Sigmoid colon (tissue), 7 donors: ENCODE measurements around the gene IQCK. TPM values are rescaled to one million over a fixed set of nuclear protein-coding genes. Genes with fewer than 3 reads are reported as not detected.

Source experiments
- DNase-seq: peaks from one replicate; pipeline ENCODE4 v3.0.0-alpha.2; 2019
- H3K27ac ChIP-seq, 4 donors: fragments of 200-600 bp; sonication (generic); one replicate each; pipeline ENCODE4 v1.5.1; 2016 to 2019; ENCODE audit warnings: mild to moderate bottlenecking in 1 of 4
- H3K27me3 ChIP-seq, 3 donors: fragments of 200-600 bp; sonication (generic); one replicate each; pipeline ENCODE4 v1.5.1; 2019; ENCODE audit warnings: mild to moderate bottlenecking in 1 of 3
- H3K36me3 ChIP-seq, 4 donors: fragments of 200-600 bp; sonication (generic); one replicate each; pipeline ENCODE4 v1.5.1; 2016 to 2019
- H3K4me1 ChIP-seq, 4 donors: fragments of 200-600 bp; sonication (generic); one replicate each; pipeline ENCODE4 v1.5.1; 2017 to 2019
- H3K4me3 ChIP-seq, 4 donors: fragments of 200-600 bp; sonication (generic); one replicate each; pipeline ENCODE4 v1.5.1; 2017 to 2019; ENCODE audit warnings: mild to moderate bottlenecking in 2 of 4, moderate library complexity in 1 of 4
- H3K9me3 ChIP-seq, 4 donors: fragments of 200-600 bp in 3 of 4; sonication (generic) in 3 of 4; one replicate each; pipeline versions ENCODE4 v1.5.1 to v1.6.1; 2013 to 2019
- CTCF ChIP-seq, 4 experiments: fragments of 450-650 bp in 3 of 4; fragments of 200-600 bp in 1 of 4; IDR thresholded peaks; one replicate each; pipeline ENCODE4 v1.5.1; 2016 to 2019; ENCODE audit warnings: antibody characterized with exemption in 4 of 4, mild to moderate bottlenecking in 3 of 4, moderate library complexity in 2 of 4
- EP300 ChIP-seq, 4 donors: sonication (generic); formaldehyde crosslinking; IDR thresholded peaks; one replicate each; pipeline ENCODE4 v1.6.1; 2017; ENCODE audit warnings: antibody characterized with exemption in 4 of 4
- POLR2A ChIP-seq, 2 donors: fragments of 450-650 bp; IDR thresholded peaks; one replicate each; pipeline ENCODE4 v1.6.1; 2016; ENCODE audit warnings: antibody characterized with exemption in 2 of 2, mild to moderate bottlenecking in 2 of 2, moderate library complexity in 2 of 2
- POLR2AphosphoS5 ChIP-seq, 4 donors: sonication (generic); formaldehyde crosslinking; IDR thresholded peaks; one replicate each; pipeline ENCODE4 v1.6.1; 2017; ENCODE audit warnings: antibody characterized with exemption in 4 of 4
- WGBS, 2 donors: extraction: QIAGEN DNeasy Blood & Tissue Kit; methylation state at CpG; one replicate each; pipeline ENCODE4 v1.1.7; 2013; 5-methylcytosine and 5-hydroxymethylcytosine counted together
- intact Hi-C: fragments of 100-400 bp; cut with DNase I; formaldehyde crosslinking; loops from one replicate; pipeline ENCODE4 v1.15.1; 2023
- polyA plus RNA-seq, 3 donors: library from polyadenylated mRNA; stranded (reverse); fragments of 200-250 nt; gene quantifications; one replicate each; pipeline ENCODE4 v1.2.3, GENCODE V29; 2013
- total RNA-seq, 4 donors: library from RNA; depleted of rRNA; stranded (reverse); fragments of >200 nt; gene quantifications; one replicate each; pipeline ENCODE4 v1.1.0, GENCODE V29; 2016
- donor health status: healthy with polysubstance abuse.
- donor health status: Bipolar disorder and iron deficiency.
- donor health status: healthy.

The IQCK gene
- total and polyA plus RNA-seq, 7 donors: 5.1 to 16.6 (median 10.3) TPM

- intact Hi-C loops: no loop called here
- Histone ChIP-seq H3K9me3 (no peaks in the 10 kb centered on the region), H3K4me3 (no peak overlapping the region), H3K4me1 (peaks cover 0 to 5% (median 0%) of the 10 kb centered on the region in 4 donors), H3K27ac (no peak overlapping the region), H3K27me3 (no peaks in the 10 kb centered on the region), H3K36me3 (peaks cover 12 to 70% (median 22%) of the 10 kb centered on the region in 4 donors)
- DNase-seq: peak; percentile 53
- 77 to 90% methylated on average over 22 of the region's 22 CpGs for WGBS, 2 donors
- no peak for TF ChIP-seq POLR2A (IDR thresholded peaks at IDR 0.05)
- TF ChIP-seq POLR2AphosphoS5 (IDR thresholded peaks at IDR 0.05): no peak
- TF ChIP-seq EP300 (IDR thresholded peaks at IDR 0.05): no peak
- no peak for TF ChIP-seq CTCF (IDR thresholded peaks at IDR 0.05)
Observed at GRCh38 chr16:19707569-19708295, 10.3 kb upstream of the IQCK start.

GRCh38 chr16:19708296-19709205, 9.5 kb upstream of the IQCK start:
- H3K27ac ChIP-seq: no peak overlapping the region

DNA sequence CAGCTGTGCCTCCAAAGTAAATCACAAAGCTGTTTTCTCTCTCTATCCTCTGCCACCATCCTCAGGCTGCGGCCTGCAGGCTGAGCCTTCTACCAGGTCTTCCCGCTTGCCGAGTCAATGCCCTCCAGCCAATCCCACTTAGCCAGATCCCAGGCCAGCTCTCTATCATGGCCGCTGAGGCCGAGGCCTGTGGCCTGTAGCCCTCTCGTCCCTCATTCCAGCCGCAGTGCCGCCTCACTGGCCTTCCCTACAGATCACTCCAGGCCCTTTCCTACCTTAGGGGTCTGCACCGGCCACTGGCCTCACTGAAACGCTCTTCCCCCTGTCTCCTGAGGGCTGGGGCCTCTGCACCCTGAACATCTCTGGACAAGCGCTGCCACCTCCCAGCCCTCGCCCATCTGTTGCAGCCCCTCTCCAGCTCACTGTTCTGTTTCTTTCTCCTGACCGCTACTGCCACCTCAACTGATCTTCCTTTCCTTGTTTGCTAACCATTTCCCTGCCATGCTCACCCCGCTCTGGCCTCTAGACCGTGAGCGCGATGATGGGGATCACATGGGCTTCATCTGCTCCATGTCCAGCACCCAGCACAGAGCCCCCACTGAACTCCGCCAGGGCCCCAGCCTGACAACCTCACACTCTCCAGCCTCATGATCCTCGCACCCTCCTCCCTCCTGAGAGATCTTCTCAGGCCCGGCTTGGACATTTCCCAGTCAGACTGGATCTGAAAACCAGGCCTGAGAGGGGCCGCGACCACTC, 8.5 kb upstream of the IQCK start:
- 96 to 97% methylated on average over 22 of the region's 22 CpGs for WGBS, 2 donors
- no peak for TF ChIP-seq EP300 (IDR thresholded peaks at IDR 0.05)
- TF ChIP-seq POLR2AphosphoS5 (IDR thresholded peaks at IDR 0.05): no peak
- TF ChIP-seq CTCF (IDR thresholded peaks at IDR 0.05): no peak
- no peak for TF ChIP-seq POLR2A (IDR thresholded peaks at IDR 0.05)
- H3K36me3 ChIP-seq: peaks cover 0 to 63% (median 20%) of the 10 kb centered on the region in 4 donors

More at GRCh38 chr16:19708296-19709205, 9.5 kb upstream of the IQCK start:
- H3K4me1 ChIP-seq: peaks cover 0 to 5% (median 0%) of the 10 kb centered on the region in 4 donors
- no peak overlapping the region for H3K4me3 ChIP-seq
- intact Hi-C loops: no loop called here
- no peaks in the 10 kb centered on the region for H3K9me3 ChIP-seq
- DNase-seq: peak; percentile 52
- TF ChIP-seq EP300 (IDR thresholded peaks at IDR 0.05) (no peak), CTCF (IDR thresholded peaks at IDR 0.05) (no peak), POLR2AphosphoS5 (IDR thresholded peaks at IDR 0.05) (no peak), POLR2A (IDR thresholded peaks at IDR 0.05) (no peak)
- no peaks in the 10 kb centered on the region for H3K27me3 ChIP-seq
- WGBS, 2 donors: 86 to 88% methylated on average over 18 of the region's 18 CpGs
- peaks cover 3 to 63% (median 18%) of the 10 kb centered on the region in 4 donors for H3K36me3 ChIP-seq

GRCh38 chr16:19710191-19710908, 7.7 kb upstream of the IQCK start:
- H3K27me3 ChIP-seq: no peaks in the 10 kb centered on the region
- 87 to 89% methylated on average over 23 of the region's 23 CpGs for WGBS, 2 donors
- peaks cover 0 to 59% (median 14%) of the 10 kb centered on the region in 4 donors for H3K36me3 ChIP-seq
- TF ChIP-seq CTCF (IDR thresholded peaks at IDR 0.05): no peak
- no peak for TF ChIP-seq POLR2A (IDR thresholded peaks at IDR 0.05)
- no peak for TF ChIP-seq EP300 (IDR thresholded peaks at IDR 0.05)
- no peak for TF ChIP-seq POLR2AphosphoS5 (IDR thresholded peaks at IDR 0.05)
- H3K4me3 ChIP-seq: no peak overlapping the region
- H3K4me1 ChIP-seq: no peaks in the 10 kb centered on the region
- intact Hi-C loops: loop anchor here (10.0 kb wide), 2 partner anchors 156 to 186 kb away; partner anchors contain the start of genes CCP110, GDE1 and VPS35L
- H3K27ac ChIP-seq: peak overlapping the region in 1 of 4 donors; percentile 29
- DNase-seq: no peak
- H3K9me3 ChIP-seq: no peaks in the 10 kb centered on the region

More for the DNA sequence above, 8.5 kb upstream of the IQCK start:
- peak overlapping the region in 1 of 4 donors; percentile 29 for H3K27ac ChIP-seq
- no peak overlapping the region for H3K4me3 ChIP-seq
- no peaks in the 10 kb centered on the region for H3K9me3 ChIP-seq
- H3K27me3 ChIP-seq: no peaks in the 10 kb centered on the region
- intact Hi-C loops: loop anchor here (10.0 kb wide), 2 partner anchors 155 to 185 kb away; partner anchors contain the start of genes CCP110, GDE1 and VPS35L
- peaks cover 0 to 2% (median 0%) of the 10 kb centered on the region in 4 donors for H3K4me1 ChIP-seq
- peak; percentile 53 for DNase-seq
